ENCODE results near the gene GPRIN1. TPM values are rescaled to one million over a fixed set of nuclear protein-coding genes. Genes with fewer than 3 reads are reported as not detected.

Gene GPRIN1
- total RNA-seq, 1 experiment from 2014 or later, result 4.3 TPM

DNA sequence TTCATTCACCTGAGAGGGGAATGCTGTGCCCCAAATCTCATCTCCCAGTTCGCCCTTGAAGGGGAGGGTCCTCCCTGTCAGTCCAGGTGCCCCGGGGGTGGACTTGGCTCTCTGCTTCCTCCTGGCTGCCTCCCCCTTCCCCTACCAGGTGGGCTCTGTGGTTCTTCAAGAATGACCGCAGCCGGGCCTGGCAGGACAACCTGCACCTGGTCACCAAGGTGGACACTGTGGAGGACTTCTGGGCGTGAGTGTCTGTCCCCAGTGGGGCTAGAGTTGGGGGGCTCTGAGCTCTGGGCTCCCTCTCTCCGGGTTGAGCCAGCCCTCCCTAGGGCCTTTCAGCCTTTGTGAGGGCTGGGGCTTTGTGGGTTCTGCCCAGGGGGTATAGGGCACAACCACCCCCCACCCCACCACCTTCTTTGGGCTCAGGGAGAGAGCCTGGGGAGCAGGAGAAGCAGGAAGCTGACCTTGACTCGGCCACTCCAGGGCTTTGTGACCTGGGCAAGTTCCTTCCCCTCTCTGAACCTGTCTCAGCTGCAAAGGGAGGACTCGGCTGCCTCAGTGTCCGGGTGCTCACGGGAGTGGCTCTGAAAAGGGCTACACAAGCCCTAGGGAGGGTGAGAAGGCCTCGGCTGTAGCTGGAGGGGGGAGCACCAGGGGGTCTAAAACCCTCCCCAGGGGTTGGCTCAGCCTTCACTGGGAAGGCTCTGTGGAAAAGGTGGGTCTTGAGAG is 33.7 kb upstream of the GPRIN1 start:
- DNase-seq (ENCODE audit: low spot score), result no peak

GRCh38 chr5:176642675-176643490 is 32.9 kb upstream of the GPRIN1 start:
- no peak for DNase-seq (ENCODE audit: low spot score)

DNA sequence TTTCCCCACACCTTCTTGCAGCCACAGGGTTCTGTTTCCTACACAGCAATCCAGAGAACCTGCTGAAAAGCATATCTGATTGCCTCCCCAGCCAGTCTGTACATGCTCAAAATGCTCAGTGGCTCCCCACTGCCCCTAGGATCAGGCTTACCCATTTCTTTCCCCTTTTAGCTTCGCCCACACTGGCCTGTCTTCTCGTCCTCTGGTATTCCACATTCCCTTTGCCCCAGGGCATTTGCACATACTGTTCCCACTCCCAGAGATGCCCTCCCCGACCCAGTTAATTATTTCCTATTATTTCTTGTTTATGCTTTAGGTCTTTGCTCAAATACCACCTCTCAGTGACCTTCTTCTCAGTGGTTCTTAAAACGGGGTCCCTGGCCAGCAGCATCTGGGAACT is 30.7 kb upstream of the GPRIN1 start:
- no peak for DNase-seq (ENCODE audit: low spot score)

GRCh38 chr5:176639981-176640380 is 30.0 kb upstream of the GPRIN1 start:
- DNase-seq (ENCODE audit: low spot score), result no peak

GRCh38 chr5:176639208-176639607 is 29.3 kb upstream of the GPRIN1 start:
- DNase-seq (ENCODE audit: low spot score), result no peak

DNA sequence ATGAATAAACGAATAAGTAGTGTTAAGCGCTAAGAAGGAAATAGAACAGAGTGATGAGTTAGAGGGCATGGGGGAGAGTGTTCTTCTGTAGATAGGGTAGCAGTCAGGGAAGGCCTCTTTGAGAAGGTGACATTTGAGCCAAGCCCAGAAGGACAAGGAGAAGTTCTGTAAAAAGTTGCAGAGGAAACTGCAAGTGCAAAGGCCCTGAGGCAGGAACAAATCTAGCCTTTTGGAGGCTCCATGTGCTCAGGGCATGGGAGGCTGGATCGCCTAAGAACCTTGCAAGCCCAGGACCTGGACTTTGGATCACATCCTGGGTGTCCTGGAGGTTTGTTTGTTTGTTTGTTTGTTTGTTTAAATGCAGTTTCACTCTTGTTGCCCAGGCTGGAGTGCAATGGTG is 28.5 kb upstream of the GPRIN1 start:
- no peak for DNase-seq (ENCODE audit: low spot score)

DNA sequence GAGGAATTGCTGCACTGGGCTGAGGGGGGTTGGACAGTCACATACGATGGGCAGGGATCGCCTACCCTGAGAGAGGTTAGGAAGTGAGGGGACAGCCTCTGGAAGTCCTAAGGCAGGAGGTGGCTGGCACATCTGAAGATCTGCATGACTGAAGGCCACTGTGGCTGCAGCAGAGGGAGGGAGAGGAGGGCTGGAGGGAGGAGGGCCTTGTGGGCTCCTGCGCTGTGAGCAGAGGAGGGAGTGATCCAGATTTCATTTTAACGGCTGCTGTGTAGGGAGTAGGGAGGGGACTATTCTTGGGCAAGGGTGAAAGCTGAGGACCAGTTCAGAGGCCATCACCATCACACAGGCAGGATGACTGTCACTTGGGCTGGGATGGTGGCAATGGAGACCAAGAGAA is 27.6 kb upstream of the GPRIN1 start:
- no peak for DNase-seq (ENCODE audit: low spot score)

- no peak for DNase-seq (ENCODE audit: low spot score)
These were observed 26.5 kb upstream of the GPRIN1 start for GRCh38 chr5:176636426-176636825.

GRCh38 chr5:176633598-176633997 is 23.6 kb upstream of the GPRIN1 start:
- no peak for DNase-seq (ENCODE audit: low spot score)

DNA sequence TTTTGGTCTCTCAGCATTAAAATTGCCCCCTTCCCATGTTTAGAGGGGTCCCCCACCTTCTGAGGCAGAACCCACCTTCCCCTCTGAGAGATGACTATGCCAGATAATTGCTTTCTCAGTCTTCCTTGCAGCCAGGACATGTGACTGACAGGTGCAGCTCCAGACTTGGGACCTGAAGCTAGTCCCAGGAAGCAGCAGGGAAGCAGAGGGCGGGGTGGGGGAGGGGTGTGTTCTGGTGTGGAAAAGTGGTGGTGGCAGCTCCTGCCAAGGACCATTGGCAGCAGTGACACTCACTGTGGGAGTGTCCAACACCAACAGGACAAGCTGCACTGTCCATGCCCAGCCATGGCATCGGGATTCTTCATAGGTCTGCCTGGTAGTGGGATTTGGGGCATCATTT is 22.8 kb upstream of the GPRIN1 start:
- no peak for DNase-seq (ENCODE audit: low spot score)

- DNase-seq (ENCODE audit: low spot score), result no peak
These were observed 21.6 kb upstream of the GPRIN1 start for GRCh38 chr5:176631383-176632200.

DNA sequence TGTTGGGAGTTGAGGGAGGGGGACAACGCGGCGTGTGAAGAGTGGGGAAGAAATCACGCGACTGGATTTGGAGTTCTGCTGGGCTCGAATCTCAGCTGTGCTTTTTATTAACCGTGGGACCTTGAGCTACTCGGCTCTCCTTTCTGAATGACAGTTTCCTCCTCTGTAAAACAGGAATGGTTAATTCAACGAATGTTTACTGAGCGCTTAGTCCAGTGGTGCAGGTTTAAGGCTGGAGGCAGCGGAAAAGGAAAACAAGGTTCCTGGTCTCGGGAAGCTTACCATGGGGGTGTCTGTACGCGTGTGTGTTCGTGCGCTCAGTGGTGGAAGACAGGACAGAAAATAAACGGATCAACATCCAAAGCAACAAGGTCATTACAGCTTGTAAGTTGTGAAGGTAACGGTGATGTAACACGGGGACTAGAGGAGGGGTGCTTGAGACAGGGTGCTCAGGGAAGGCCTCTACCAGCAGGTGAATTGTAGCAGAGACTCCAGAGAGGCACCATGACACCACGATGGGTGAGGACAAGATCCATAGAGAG is 20.8 kb upstream of the GPRIN1 start:
- DNase-seq (ENCODE audit: low spot score), result no peak

GRCh38 chr5:176629853-176630680 is 20.1 kb upstream of the GPRIN1 start, which contains the start of the genes EIF4E1B and SNCB:
EIF4E1B (plus strand) TSS chr5:176630675; CDS start chr5:176642788, 12,113 bp downstream.
SNCB (minus strand) TSS chr5:176630534; CDS start chr5:176629654, 880 bp downstream.
- DNase-seq (ENCODE audit: low spot score), result no peak

GRCh38 chr5:176629317-176629852 is 19.4 kb upstream of the GPRIN1 start:
- no peak for DNase-seq (ENCODE audit: low spot score)

- DNase-seq (ENCODE audit: low spot score), result no peak
These were observed 18.7 kb upstream of the GPRIN1 start for GRCh38 chr5:176628406-176629228.

- DNase-seq (ENCODE audit: low spot score), result no peak
These were observed 17.6 kb upstream of the GPRIN1 start for GRCh38 chr5:176627582-176627981.

- no peak for DNase-seq (ENCODE audit: low spot score)
These were observed 16.9 kb upstream of the GPRIN1 start for GRCh38 chr5:176626876-176627236.

- no peak for DNase-seq (ENCODE audit: low spot score)
These were observed 16.3 kb upstream of the GPRIN1 start for GRCh38 chr5:176625966-176626875.

- DNase-seq (ENCODE audit: low spot score), result no peak
These were observed 15.6 kb upstream of the GPRIN1 start for GRCh38 chr5:176625512-176625911.

Measured in HT-29 (cell line).